Embryonic facial prominence (tissue), 1 donor: ENCODE measurements around the gene PPP1R3G.
"Not testable (repeated sequence)": the region's sequence is repeated elsewhere in the genome, so short reads cannot be mapped to it uniquely, and the experiment has no call there.

Source experiments
- DNase-seq: peaks from one replicate; pipeline ENCODE4 v3.0.0-alpha.2; 2016; ENCODE audit errors: extremely low spot score

Gene PPP1R3G

DNA sequence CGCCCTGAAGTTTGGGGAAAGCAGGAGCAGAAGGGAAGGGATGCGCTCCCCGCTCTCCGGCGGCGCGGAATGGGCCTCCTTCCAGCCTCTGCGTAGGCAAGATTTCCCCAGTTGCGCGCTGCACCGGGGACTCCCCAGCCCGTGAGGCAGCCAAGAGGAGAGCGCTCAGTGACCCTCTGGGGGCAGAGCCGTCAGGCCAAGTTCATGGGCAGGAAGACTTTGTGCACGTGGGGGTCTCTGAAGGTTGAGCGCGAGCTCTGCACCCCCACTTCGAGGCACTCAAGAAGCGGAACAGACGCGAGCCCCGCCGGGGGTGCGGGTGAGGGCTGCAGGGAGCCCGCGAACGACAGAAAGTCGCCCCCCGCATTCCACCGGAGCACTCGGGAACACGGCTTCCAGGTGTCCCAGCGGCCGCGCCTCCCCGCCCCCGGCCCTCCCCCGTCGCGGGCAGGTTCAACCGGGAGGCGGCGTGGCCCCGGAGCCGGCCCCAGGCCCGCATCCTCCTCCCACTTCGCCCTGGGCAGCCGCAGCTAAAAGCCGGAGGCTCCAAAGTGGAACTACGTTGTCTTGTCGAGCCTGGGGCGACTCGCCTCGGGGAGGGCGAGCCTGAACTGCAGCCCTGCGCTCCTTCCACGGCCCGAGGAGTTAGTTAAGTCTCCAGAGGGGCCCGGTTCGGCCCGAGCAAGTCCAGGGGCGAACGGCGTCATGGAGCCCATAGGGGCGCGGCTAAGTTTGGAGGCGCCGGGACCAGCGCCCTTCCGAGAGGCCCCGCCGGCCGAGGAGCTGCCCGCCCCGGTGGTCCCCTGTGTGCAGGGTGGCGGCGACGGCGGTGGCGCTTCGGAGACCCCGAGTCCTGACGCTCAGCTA lies at the start of gene PPP1R3G:
PPP1R3G (plus strand) TSS at position 561 of the 867 bp plus-strand sequence; CDS start at position 706, 145 bp downstream.
- DNase-seq = no peak

DNA sequence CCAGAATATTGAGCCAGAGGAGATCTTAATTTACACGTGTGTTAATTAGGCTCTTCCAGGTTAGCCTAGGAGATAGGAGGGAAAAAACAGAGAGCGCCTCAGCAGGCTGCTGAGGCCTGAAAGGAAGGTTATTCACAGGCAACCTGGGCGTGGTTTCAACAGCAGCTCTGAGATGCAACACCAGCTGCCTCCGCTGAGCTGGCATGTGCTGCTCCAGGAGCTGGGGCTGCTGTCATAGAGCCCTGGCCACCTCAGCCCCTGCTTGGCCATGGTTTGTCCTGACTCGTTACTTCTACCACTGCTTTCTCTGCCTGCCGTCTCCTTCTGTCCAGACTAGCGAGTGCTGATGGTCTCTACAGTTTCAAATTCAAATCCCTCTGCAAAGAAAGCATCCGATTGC lies 48.9 kb upstream of the PPP1R3G start:
- no peak for DNase-seq

DNA sequence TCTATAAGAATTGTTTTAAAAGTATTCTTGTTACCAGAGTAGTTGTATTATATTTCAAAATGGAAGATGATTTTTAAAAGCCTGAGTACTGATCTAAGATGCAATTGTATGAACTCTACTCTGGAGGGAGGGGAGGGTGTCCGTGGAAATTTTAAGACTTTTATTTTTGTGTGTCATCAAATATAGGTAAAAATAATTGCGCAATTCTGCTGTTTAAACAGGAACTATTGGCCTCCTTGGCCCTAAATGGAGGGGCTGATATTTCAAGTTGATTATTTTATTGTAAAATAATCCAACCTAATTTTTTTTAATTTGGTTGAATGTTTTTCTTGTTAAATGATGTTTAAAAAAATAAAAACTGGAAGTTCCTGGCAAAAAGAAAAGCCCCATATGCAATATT lies 43.2 kb upstream of the PPP1R3G start:
- DNase-seq = no peak

DNA sequence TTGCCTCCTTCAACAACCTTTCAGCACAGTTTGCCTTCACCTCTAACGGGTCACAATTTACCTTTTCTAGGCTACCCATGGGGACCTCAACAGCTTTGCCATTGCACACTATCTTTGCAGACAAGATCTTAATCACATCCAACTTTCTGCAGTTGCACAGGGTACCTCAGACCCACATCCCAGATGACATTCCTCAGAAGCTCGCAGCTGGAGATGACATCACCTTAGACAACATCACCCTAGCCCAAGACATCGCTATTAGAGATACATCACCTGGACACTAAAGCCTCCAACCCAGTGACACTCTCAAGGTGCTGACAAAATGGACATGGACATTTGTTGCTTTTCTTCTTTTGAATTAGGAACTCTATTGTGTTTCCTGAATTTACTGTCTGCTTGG lies 42.7 kb upstream of the PPP1R3G start:
- no peak for DNase-seq

DNA sequence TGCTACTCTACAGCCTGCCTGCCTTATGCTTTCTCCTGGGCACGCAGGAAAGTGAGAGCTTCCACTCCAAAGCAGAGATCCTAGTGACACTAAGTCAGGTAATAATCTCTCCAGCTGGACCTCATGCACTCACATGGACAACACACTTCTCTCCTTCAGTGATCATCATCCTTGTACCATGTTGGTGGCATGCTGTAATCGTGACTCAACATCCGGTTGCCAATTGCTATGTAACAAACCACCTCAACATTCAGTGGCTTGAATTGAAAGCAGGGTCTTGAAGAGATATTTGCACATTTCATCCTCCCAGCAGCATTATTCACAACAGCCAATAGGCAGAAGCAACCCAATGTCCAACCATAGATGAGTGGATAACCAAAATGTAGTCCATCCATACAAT lies 40.3 kb upstream of the PPP1R3G start:
- no peak for DNase-seq

DNA sequence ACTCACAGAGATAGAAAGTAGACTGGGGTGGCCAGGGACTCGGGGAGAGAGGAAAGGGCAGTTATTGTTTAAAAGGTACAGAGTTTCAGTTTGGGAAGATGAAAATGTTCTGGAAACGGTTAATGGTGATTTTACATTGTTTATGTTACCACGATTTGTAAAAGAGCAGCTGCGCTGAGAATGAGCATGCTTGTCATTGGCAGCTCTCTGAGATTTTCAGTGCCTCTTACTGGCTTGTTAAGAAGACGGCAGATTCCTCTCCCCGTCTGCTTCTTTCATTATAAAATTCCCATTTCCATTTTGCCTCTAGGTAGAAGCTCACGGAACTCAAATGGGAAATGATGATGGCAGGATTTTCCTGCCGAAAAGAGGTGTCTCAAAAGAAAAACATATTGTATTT lies 39.7 kb upstream of the PPP1R3G start:
- no peak for DNase-seq

DNA sequence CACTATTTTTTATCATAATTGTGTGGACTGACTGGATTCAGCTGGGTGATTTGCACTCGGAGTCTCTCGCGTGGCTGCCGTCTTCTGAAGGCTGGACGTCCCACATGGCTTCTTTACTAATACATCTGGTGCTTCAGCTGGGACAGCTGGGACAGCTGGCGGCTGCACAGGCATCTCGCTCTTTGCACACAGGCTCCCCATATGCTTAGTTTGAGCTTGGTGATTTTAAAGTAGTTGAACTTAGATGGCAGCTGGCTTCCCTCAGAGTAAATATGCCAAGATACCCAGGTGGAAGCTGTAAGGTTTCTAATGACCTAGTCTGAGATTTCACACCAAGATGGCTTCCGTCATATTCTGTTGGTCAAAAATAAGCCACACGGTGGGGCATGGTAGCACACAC lies 38.7 kb upstream of the PPP1R3G start:
- no peak for DNase-seq

DNA sequence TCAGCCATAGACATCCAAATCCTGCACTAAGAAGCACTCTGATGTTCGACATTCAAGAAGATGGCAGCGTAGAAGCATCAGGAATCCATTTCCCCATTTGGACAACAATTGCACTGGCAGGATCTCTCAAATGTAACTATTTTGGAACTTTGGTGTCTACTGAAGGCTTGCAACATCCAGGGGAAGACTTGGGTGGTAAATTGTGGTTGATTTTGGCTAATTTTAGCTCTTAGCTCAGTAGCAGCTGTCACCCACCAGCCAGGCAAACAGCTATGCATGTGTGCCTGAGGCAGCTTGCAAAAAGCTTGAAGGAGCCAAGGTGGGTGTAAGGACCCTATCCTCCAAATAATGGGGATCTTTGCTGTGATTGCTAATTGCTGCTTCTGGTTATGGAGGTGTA lies 35.1 kb upstream of the PPP1R3G start:
- no peak for DNase-seq

DNA sequence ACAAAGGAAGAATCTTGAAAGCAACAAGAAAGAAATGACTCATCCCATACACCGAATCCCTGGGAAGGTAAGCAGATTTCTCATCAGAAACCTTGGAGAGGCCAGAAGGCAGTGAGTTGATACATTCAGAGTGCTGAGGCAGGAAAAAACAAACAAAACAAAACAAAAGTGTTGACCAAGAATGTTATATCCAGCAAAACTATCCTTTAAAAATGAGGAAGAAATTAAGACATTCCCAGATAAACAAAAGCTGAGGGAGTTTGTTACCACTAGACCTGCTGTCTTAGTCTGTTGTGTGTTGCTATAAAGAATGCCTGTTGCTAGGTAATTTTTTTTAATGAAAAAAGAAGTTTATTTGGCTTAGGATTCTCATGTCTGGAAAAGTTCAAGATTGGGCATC lies 33.7 kb upstream of the PPP1R3G start:
- no peak for DNase-seq

DNA sequence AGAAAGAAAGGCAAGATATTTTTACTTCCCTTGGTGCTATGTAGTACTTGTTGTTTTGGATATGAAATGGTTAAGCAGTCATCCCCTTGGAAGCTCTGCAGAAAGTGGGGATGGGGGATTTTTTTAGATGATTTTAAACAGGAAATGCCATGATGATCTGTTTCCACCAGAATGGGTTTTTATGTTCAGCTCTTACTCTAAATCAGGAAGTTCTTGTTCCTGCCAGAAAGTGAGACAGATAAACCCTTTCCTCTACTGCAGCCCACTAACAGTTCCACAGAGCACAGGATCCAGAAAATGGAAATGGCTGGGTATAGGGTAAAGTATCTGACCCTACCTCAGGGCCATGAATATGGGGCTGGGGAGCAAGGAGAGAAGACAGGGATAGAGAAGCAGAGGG lies 32.1 kb upstream of the PPP1R3G start:
- DNase-seq = no peak

DNA sequence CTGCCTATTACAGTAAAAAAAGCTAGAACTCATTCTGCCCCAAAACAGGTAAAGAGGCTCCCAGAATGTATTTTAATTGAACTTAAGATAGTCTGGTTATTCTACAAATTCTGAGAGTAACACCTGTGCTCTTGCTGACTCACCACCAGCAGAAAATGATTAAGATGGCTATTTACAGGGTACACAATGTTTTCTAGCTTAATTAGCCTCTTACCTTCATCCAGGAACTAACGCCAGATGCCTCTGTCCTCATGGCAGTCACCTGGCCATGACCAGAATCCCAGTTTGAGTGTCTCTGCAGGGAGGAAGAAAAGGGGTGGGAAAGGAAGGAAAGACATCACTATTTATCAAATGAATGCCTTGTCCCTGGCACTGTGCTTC lies 31.3 kb upstream of the PPP1R3G start:
- DNase-seq = no peak

DNA sequence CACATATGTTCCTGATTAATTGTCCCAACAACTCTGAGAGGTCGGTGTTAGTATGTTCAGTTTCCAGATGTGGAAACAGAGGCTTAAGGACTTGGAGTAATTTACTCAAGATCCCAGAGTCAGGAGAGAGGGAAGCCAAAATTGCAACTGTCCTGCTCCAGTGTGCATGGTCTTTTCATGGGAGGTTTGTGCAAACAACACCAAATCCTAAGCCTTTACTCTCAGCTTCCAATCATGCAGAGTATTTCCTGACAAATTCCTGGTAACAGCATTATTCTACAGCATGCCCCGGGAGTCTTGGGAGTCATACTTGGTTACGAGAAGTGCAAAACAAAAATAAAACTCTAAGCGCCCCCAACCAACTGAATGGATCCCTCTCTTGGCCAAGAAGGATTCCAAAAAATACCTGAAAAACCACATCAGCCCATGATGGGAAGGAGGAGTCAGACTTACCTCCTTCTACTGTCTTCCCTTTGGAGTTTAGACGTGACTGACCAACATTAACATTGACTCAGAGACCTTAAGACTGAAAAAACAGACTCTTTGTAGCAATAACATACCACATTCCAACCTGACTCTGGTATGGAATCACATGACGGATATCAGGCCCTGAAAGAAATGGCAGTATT lies 30.8 kb upstream of the PPP1R3G start:
- DNase-seq = no peak

DNA sequence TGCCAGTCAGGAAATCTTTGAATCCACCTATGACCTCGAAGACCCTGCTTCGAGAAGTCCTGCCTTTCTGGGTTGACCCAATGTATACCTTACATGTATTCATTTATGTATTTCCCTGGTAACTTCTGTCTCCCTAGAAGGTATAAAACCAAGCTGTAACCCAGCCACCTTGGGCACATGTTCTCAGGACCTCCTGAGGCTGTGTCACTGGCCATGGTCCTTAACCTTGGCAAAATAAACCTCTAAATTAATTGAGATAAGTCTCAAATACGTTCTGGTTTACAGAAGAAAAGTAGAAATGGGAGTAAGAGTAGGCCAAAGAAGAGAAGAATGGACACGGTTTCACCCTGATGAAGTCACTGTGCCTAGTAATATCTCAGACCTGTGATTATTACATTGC lies 30.0 kb upstream of the PPP1R3G start:
- DNase-seq = no peak

DNA sequence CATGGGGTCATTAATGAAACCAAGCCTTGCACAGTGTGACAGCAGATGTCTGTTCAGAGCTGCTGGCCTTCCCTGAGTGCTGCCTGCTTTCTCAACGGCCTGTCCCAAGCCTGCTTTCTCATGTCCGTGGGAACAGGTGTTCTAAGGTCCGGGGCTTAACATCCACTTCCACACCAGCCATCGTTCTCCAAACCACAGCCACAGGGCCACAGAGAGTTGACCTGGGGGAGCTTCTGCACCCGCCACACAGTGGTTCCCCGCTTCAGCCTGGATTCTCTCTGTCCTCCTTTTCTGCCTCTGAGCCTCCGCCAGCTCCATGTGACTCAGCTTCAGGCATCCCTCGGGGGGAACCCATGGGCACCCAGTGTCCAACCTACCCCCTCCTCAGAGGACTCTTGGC lies 26.9 kb upstream of the PPP1R3G start:
- no peak for DNase-seq

DNA sequence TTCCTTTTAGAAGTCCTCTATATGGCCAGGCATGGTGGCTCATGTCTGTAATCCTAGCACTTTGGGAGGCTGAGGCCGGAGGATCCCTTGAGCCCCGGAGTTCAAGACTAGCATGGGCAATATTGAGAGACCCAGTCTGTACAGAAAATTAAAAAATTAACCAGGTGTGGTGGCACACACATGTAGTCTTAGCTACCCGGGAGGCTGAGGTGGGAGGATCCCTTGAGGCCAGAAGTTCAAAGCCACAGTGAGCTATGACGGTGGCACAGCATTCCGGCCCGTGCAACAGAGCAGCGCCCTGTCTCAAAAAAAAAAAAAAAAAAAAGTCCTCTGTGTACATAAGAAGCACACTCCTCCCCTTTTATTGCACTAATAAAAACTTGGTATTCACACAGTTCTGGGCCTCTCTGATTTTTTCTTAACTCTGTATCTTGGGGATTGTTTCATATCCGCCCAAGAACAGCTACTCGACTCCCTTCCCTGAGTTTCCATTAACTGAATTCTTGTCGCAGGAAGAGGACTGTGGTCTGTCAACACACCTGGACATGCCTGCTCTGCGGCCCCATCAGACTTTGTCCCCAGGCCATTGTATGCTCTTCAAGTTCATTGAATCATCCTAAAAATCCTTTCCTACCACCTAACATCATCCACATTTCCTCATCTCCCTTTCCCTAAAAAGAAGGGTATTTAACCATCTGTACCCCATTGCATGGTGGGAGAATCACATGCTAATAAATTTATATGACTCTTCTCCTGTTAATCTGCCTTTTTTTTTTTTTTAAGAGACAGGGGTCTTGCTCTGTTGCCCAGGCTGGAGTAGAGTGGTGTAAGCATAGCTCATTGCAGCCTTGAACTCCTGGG lies 25.9 kb upstream of the PPP1R3G start:
- DNase-seq = no peak

DNA sequence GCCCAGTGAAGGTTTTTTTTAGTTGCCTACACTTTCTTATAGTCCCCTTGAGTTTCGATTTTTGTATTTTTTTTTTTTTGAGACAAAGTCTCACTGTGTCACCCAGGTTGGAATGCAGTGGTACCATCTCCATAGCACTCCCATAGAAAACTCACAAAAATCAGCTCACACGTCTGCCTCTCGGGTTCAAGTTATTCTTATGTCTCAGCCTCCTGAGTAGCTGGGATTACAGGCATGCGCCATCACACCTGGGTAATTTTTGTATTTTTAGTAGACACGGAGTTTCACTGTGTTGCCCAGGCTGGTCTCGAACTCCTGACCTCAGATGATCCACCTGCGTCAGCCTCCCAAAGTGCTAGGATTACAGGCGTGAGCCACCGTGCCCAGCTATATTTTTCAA lies 24.7 kb upstream of the PPP1R3G start:
- not testable (repeated sequence) for DNase-seq

DNA sequence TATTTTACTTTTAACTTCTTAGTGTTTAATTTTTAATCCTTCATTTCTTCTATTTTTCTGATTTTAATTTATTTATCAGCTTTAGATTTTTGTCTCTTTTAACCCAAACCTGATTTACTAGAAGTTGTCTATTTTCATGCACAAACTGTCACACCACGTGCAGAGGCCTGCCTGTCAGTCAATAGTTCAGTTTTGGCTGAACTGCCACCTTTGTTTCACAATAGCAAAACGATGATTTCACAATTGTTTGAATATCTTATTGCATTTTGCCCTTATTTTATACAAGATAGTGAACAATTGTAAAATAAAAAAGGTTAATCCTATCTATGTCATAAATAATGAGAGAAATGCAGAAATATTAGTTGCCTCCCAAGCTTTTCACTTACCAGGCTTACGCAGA lies 24.0 kb upstream of the PPP1R3G start:
- DNase-seq = no peak

DNA sequence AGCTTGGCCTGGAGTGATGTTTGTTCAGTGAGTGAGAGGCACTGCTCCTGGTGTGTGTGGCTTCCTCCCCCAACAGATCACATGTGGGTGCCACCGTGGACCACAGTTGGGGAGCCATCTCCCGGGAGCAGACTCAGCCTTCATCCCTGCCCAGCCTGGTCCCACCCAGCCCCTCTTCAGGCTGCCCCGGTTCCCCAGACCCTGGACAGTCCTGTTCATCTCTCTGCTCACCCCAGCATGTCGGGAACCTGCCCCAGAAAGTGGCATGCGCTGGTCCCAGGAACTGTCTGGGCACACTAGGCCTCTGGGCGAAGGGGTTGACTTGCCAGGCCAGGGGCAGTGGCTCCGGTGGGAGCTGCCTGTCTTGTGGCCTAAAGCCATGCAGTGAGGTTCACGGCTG lies 21.5 kb upstream of the PPP1R3G start:
- no peak for DNase-seq

DNA sequence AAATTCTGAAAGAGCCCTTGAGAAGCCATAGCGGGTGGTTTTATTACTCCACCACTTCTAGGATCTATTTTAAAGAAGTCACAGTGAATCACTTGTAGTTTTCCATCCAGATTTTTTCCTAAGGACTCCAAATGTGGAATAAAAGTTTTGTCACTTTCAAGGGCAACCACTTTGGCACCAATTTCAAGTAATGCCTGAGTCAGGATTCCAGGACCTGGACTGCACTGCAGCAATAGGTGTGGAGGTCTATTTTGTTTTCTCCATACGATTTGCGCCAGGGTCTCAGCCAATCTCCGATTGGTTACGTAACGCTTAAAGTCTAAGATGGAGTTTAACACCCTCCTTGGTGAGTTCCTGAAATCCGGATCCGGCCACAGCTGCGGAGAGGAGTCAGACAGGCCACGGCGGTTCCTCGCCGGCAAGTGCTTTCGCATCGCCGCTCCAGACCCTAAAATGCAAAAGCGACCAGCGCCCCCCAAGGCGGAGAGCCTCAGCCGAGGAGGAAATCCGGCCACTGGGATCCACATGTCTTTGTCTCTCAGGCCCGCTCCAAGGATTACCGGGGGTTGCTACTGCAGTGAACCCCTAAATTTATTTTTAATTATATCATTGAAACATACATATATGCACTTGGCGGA lies 18.6 kb upstream of the PPP1R3G start:
- DNase-seq = no peak

DNA sequence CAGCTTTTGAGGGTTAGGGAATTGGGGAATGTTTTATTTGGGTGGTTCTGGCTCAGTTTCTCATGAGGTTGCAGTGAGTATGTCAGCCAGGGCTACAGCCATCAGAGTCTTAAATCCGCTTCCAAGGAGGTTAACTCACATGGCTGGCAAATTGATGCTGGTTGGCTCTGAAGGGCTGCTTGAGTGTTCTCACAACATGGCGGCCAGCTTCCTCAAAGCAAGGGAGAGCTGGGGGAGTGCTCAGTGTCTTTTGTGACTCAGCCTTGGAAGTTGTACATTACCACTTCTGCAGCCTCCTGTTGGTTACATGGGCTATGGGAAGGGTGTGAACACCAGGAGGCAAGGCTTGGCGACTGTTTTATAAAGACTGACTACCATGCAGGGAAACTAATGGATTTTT lies 17.8 kb upstream of the PPP1R3G start:
- DNase-seq = no peak

DNA sequence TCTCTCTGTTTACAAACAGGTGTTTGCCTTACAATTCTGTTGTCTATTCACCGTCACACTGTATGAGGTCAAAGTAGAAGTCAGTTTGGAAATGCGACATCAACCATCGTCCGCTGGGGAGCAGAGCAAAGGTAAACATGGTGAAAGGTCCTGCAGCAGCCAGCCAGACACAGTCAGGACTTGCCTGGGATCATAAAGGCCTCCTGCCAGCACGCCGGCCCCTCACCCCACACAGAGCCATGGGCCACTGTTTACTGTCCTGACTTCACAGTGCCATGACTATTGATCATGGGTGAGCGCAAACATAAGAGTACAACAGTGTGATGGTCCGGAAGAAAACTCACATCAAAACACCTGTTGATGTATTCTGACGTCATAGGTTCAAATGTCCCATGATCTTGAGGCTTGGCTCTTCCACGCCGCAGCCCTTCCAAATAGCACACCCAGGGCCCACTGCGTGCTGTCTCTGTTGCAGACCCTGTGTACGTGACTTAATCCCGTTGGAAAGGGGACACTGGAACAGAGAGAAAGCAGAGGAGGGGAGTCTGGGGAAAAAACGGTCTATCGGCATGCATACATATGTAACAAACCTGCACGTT lies 16.9 kb upstream of the PPP1R3G start:
- no peak for DNase-seq

DNA sequence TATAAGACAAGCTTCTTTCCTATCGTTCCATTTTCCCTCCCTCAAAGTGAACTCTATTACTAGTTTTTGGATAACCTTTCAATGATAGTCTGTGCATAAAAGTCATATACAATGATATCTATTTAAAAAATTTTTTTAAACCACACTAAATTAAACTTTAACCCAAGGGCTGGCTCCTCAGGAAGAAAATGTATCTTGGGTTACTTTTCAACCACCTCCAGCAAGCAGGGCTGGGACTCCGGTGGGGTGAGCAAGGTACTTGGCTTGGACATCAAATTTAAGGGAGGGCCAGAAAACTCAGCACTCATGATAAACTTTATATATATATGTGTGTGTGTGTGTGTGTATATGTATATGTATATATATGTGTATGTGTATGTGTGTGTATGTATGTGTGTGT lies 13.9 kb upstream of the PPP1R3G start:
- no peak for DNase-seq
